Uterus (tissue), 2 donors: ENCODE measurements around the gene HSFX2.

ENCODE experiments used
- CTCF ChIP-seq, 4 experiments: fragments of 200-600 bp in 2 of 4; fragments of 450-650 bp in 2 of 4; sonication (generic) in 2 of 4; IDR thresholded peaks; one replicate each; pipeline ENCODE4 v1.5.1; 2016 to 2019; ENCODE audit warnings: antibody characterized with exemption in 4 of 4, mild to moderate bottlenecking in 2 of 4, moderate library complexity in 1 of 4
- POLR2A ChIP-seq, 2 donors: fragments of 450-650 bp; IDR thresholded peaks; one replicate each; pipeline ENCODE4 v1.6.1; 2016; ENCODE audit warnings: antibody characterized with exemption in 2 of 2, mild to moderate bottlenecking in 1 of 2, moderate library complexity in 1 of 2

- TF ChIP-seq POLR2A (IDR thresholded peaks at IDR 0.05) (no peak), CTCF (IDR thresholded peaks at IDR 0.05) (no peak)
Measured at GRCh38 chrX:149570668-149571067, 24.4 kb downstream of the HSFX2 start.
